ENCODE data around the gene PLAAT5.

PLAAT5 gene

DNA sequence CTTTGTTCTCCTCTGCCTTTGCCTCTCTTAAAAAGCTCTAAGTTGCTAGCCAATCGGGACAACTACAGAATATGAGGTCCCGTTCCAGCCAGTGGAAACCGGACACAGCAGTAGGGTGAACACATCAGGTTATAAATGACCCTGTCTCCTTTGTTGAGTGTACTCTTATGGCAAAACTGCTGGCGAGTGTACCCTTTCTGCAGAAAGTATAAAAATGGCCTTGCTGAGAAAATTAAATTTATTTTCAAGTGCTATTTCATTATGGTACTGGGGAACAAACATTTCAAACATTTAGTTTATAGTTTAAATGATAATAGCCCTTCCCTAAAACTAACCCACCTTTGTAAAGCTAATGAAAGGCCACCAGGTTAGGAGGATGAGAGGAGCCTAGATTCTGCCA lies 8.9 kb upstream of the PLAAT5 start:
- Histone ChIP-seq H3K27me3 (ENCODE audit: control insufficient read depth, insufficient read depth, low read length) (no peaks in the 10 kb centered on the region), H3K4me3 (ENCODE audit: low read length) (no peak overlapping the region), H3K9me3 (ENCODE audit: control insufficient read depth, low read depth, low read length) (peaks cover 3% of the 10 kb centered on the region)

DNA sequence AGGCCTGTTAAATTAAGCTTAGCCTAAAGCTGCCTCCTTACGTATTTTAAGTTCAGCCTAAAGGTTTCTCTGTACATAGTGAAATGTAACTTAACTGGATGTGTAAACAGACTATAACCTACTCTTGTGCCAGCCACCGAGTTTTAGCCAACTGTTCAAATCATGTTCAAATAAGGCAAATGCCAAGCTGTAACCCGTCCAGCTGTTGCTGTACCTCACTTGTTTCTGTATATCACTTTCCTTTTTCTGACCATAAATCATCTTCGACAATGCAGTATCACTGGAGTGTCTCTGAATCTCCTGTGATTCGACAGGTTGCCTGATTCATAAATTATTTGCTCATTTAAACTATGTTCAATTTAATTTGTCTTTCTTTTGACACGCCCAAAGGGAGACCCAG lies 4.0 kb upstream of the PLAAT5 start:
- H3K9ac ChIP-seq (ENCODE audit: low read length): no peak overlapping the region
- no peak overlapping the region for H3K4me3 ChIP-seq (ENCODE audit: low read length)
- peaks cover under 1% of the 10 kb centered on the region for H3K4me1 ChIP-seq (ENCODE audit: control insufficient read depth, low read depth, low read length)
- peaks cover 3% of the 10 kb centered on the region for H3K9me3 ChIP-seq (ENCODE audit: control insufficient read depth, low read depth, low read length)
- H3K36me3 ChIP-seq (ENCODE audit: control insufficient read depth, low read depth, low read length): no peaks in the 10 kb centered on the region
- H3K27ac ChIP-seq (ENCODE audit: low read length): no peak overlapping the region
- H3K27me3 ChIP-seq (ENCODE audit: control insufficient read depth, insufficient read depth, low read length): peaks cover 17% of the 10 kb centered on the region

More for the DNA sequence above, 8.9 kb upstream of the PLAAT5 start:
- H3K4me1 ChIP-seq (ENCODE audit: control insufficient read depth, low read depth, low read length): peaks cover 19% of the 10 kb centered on the region
- H3K9ac ChIP-seq (ENCODE audit: low read length): no peak overlapping the region
- H3K27ac ChIP-seq (ENCODE audit: low read length): no peak overlapping the region
- no peaks in the 10 kb centered on the region for H3K36me3 ChIP-seq (ENCODE audit: control insufficient read depth, low read depth, low read length)

DNA sequence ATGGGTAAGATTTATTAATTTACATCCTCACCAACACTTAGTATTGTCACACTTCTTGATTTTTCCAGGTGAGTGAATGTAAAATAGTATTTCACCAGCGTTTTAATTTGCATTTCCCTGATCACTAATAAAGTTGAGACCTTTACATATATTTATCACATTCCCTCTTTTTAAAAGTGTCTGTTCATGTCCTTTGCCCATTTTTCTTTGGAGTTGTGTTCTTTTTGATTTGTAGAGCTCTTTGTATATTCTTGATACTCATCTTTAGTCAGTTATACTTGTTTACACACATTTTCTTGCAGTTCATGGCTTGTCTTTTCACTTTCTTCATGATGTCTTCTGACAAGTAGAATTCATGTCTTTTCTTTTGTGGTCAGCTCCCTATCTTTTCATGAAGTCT lies 2.2 kb upstream of the PLAAT5 start:
- Histone ChIP-seq H3K27ac (ENCODE audit: low read length) (no peak overlapping the region), H3K9me3 (ENCODE audit: control insufficient read depth, low read depth, low read length) (no peaks in the 10 kb centered on the region), H3K36me3 (ENCODE audit: control insufficient read depth, low read depth, low read length) (no peaks in the 10 kb centered on the region), H3K27me3 (ENCODE audit: control insufficient read depth, insufficient read depth, low read length) (peaks cover 24% of the 10 kb centered on the region), H3K4me1 (ENCODE audit: control insufficient read depth, low read depth, low read length) (peaks cover 11% of the 10 kb centered on the region), H3K4me3 (ENCODE audit: low read length) (no peak overlapping the region), H3K9ac (ENCODE audit: low read length) (no peak overlapping the region)

DNA sequence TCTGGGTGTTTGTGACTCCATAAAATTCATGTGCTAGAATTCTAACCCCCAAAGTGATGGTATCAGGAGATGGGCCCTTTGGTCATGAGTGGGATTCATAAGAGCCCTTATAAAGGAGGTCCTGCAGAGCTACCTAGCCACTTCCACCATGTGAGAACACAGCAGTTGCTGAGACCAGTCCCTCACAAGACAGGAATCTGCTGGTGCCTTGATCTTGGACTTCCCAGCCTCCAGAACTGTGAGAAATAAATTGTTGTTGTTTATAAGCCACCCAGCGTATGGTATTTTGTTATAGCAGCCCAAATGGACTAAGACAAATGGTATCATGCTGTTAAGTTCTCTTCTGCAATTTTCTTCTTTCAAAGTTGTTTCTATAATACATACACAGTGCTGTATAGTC lies 1.5 kb upstream of the PLAAT5 start:
- H3K9ac ChIP-seq (ENCODE audit: low read length): no peak overlapping the region
- H3K4me3 ChIP-seq (ENCODE audit: low read length): no peak overlapping the region
- H3K27ac ChIP-seq (ENCODE audit: low read length): no peak overlapping the region
- H3K36me3 ChIP-seq (ENCODE audit: control insufficient read depth, low read depth, low read length): no peaks in the 10 kb centered on the region
- H3K27me3 ChIP-seq (ENCODE audit: control insufficient read depth, insufficient read depth, low read length): peaks cover 24% of the 10 kb centered on the region
- H3K9me3 ChIP-seq (ENCODE audit: control insufficient read depth, low read depth, low read length): no peaks in the 10 kb centered on the region
- H3K4me1 ChIP-seq (ENCODE audit: control insufficient read depth, low read depth, low read length): peaks cover 11% of the 10 kb centered on the region

DNA sequence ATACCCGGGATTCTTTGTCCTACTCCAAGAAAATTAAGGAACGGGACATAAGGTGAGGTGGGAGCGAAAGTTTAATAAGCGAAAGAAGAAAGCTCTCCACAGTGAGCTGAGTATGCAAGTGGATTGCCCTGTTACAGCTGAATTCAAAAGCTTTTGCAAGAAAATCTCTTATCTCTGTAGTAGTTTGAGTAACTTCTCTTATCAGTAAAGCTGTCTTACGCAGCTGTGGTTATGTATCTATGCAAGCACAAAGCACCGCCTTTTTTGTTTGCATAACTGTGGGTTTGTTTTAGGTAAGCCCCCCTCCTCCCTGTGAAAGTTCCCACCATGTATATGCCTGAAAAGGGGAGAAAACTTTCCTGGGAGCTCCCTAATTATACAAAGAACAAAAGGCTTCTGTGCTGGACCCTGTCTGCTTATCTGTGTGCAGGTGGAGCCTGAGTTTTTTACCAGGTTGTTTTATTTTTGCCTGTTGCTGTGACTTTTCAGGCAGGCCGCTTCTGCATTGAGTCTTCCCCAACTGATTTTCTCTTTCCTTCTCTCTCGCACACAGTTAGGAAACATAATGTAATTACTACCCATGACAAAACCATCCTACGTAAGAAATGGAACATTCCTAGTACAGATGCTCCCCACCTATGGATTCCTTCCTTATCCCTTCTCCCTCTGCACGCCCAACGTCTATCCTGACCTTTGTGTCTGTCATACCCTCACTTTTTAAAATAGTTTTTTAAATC lies 837 bp upstream of the PLAAT5 start:
- H3K36me3 ChIP-seq (ENCODE audit: control insufficient read depth, low read depth, low read length): no peaks in the 10 kb centered on the region
- no peak overlapping the region for H3K9ac ChIP-seq (ENCODE audit: low read length)
- H3K27me3 ChIP-seq (ENCODE audit: control insufficient read depth, insufficient read depth, low read length): peaks cover 24% of the 10 kb centered on the region
- H3K27ac ChIP-seq (ENCODE audit: low read length): no peak overlapping the region
- no peaks in the 10 kb centered on the region for H3K9me3 ChIP-seq (ENCODE audit: control insufficient read depth, low read depth, low read length)
- peaks cover 11% of the 10 kb centered on the region for H3K4me1 ChIP-seq (ENCODE audit: control insufficient read depth, low read depth, low read length)
- peak overlapping the region; percentile 45 for H3K4me3 ChIP-seq (ENCODE audit: low read length)

DNA sequence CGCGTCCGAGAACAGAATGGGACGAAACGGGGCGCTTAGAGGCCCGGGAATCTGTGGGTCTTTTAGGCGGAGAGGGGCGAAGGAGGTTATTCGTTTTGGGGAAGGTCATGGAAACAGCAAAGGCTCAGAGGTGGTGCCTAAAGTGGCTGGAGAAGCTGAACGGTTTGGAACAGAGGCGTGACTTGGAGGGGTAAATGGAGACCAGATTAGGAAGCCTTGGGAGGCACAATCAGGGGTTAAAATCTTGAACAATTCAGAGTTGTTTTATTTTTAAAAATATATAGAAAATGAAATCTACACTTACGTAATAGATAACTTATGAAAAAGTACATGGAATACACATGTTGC lies 247 bp upstream of the PLAAT5 start:
- Histone ChIP-seq H3K4me1 (ENCODE audit: control insufficient read depth, low read depth, low read length) (peaks cover 11% of the 10 kb centered on the region), H3K9ac (ENCODE audit: low read length) (peak overlapping the region; percentile 28), H3K9me3 (ENCODE audit: control insufficient read depth, low read depth, low read length) (no peaks in the 10 kb centered on the region), H3K27me3 (ENCODE audit: control insufficient read depth, insufficient read depth, low read length) (peaks cover 24% of the 10 kb centered on the region), H3K36me3 (ENCODE audit: control insufficient read depth, low read depth, low read length) (no peaks in the 10 kb centered on the region), H3K4me3 (ENCODE audit: low read length) (peak overlapping the region; percentile 45), H3K27ac (ENCODE audit: low read length) (no peak overlapping the region)

DNA sequence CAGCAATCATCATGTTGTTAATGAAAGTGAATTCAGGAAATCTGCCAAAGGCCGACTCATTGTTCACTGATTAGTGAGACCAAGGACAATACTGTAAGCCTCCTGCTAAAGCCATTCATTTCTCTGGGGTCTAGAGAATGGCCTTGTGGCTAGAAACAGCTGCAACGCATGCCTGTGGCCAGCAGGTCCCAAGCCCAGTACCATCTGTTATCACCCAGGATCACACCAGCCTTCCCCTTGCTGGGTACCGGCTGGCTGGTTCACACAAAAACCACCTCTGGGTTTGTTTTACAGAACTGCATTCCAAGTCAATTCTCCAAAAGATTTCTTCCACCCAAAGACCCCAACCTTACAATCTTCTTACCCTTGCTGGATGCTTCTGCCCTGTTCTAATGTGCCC lies 1.1 kb downstream of the PLAAT5 start:
- Histone ChIP-seq H3K27ac (ENCODE audit: low read length) (no peak overlapping the region), H3K4me3 (ENCODE audit: low read length) (no peak overlapping the region), H3K27me3 (ENCODE audit: control insufficient read depth, insufficient read depth, low read length) (peaks cover 24% of the 10 kb centered on the region), H3K36me3 (ENCODE audit: control insufficient read depth, low read depth, low read length) (no peaks in the 10 kb centered on the region), H3K9me3 (ENCODE audit: control insufficient read depth, low read depth, low read length) (no peaks in the 10 kb centered on the region), H3K4me1 (ENCODE audit: control insufficient read depth, low read depth, low read length) (peaks cover 11% of the 10 kb centered on the region), H3K9ac (ENCODE audit: low read length) (peak overlapping the region; percentile 21)

DNA sequence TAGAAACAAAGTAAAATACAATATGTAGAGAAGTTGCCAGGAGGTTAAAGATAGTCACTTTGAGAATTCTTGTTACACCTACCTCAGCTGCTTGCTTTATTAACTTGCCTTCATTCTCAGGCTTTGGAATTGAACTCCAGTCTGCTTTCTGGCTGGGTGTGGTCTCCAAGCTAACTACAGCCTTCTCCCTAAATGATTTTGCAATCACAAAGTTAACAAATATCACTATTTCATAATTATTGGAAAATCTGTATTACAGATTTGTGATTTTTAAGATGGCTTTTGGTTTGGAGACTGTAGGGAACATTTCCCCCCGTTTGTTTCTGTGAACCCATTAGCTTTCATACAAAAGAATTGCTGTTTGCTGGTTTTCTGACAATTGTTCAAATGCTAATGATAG lies 2.2 kb downstream of the PLAAT5 start:
- Histone ChIP-seq H3K27ac (ENCODE audit: low read length) (no peak overlapping the region), H3K4me3 (ENCODE audit: low read length) (no peak overlapping the region), H3K9me3 (ENCODE audit: control insufficient read depth, low read depth, low read length) (no peaks in the 10 kb centered on the region), H3K27me3 (ENCODE audit: control insufficient read depth, insufficient read depth, low read length) (peaks cover 24% of the 10 kb centered on the region), H3K36me3 (ENCODE audit: control insufficient read depth, low read depth, low read length) (no peaks in the 10 kb centered on the region), H3K9ac (ENCODE audit: low read length) (no peak overlapping the region), H3K4me1 (ENCODE audit: control insufficient read depth, low read depth, low read length) (peaks cover 11% of the 10 kb centered on the region)

DNA sequence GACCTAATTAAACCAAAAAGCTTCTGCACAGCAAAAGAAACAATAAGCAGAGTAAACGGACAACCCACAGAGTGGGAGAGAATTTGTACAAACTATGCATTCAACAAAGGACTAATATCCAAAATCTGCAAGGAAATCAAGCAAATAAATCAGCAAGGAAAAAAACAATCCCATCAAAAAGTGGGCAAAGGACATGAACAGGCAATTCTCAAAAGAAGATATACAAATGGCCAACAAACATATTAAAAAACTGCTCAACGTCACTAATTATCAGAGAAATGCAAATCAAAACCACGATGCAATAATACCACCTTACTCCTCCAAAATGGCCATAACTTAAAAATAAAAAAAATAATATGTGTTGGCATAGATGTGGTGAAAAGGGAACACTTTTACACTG lies 5.2 kb downstream of the PLAAT5 start:
- no peaks in the 10 kb centered on the region for H3K36me3 ChIP-seq (ENCODE audit: control insufficient read depth, low read depth, low read length)
- no peak overlapping the region for H3K4me3 ChIP-seq (ENCODE audit: low read length)
- H3K27me3 ChIP-seq (ENCODE audit: control insufficient read depth, insufficient read depth, low read length): peaks cover 7% of the 10 kb centered on the region
- no peak overlapping the region for H3K9ac ChIP-seq (ENCODE audit: low read length)
- H3K27ac ChIP-seq (ENCODE audit: low read length): no peak overlapping the region
- peaks cover 11% of the 10 kb centered on the region for H3K4me1 ChIP-seq (ENCODE audit: control insufficient read depth, low read depth, low read length)
- no peaks in the 10 kb centered on the region for H3K9me3 ChIP-seq (ENCODE audit: control insufficient read depth, low read depth, low read length)

DNA sequence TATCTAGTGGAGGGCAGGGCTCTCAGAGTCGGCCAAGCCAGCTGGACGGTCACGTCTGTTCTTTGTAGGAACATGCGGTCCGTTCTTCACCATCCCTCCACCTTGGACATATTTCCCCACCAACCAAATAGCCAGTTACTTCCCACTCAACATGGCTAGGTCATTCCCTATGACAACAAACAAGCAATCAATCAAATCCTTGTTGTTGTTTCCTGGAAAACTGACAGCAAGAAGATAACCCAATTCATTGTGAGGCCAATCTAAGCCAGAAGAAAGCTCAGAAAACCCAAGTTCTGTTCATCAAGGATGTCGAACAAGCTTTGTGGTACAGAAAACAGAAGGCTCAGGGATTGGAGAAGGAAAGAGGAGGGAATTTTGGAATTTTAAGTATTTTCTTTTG lies 10.9 kb downstream of the PLAAT5 start:
- H3K27me3 ChIP-seq (ENCODE audit: control insufficient read depth, insufficient read depth, low read length): no peaks in the 10 kb centered on the region
- no peak overlapping the region for H3K9ac ChIP-seq (ENCODE audit: low read length)
- no peaks in the 10 kb centered on the region for H3K36me3 ChIP-seq (ENCODE audit: control insufficient read depth, low read depth, low read length)
- no peak overlapping the region for H3K4me3 ChIP-seq (ENCODE audit: low read length)
- peaks cover 7% of the 10 kb centered on the region for H3K9me3 ChIP-seq (ENCODE audit: control insufficient read depth, low read depth, low read length)
- H3K27ac ChIP-seq (ENCODE audit: low read length): no peak overlapping the region
- H3K4me1 ChIP-seq (ENCODE audit: control insufficient read depth, low read depth, low read length): no peaks in the 10 kb centered on the region

DNA sequence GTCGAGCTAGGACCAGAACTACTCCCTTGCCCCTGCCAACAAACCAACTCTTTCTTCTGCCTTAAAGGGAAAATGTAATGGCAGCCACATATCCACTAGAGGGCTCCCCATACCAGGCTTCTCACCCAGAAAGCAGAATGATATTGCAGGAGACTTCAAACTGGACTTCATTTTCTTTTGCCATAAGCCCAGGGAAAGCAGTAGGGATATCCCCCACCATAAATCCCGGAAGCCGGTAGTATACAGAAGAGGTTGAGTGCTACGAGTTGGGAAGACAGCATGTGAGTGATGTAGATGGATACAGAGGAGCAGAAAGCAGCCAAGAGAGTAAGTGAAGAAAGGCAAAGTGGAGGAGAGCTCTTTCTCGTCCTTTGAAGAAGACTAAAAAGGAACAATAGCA lies 12.1 kb downstream of the PLAAT5 start:
- Histone ChIP-seq H3K9ac (ENCODE audit: low read length) (no peak overlapping the region), H3K27ac (ENCODE audit: low read length) (no peak overlapping the region), H3K27me3 (ENCODE audit: control insufficient read depth, insufficient read depth, low read length) (no peaks in the 10 kb centered on the region), H3K4me1 (ENCODE audit: control insufficient read depth, low read depth, low read length) (no peaks in the 10 kb centered on the region), H3K4me3 (ENCODE audit: low read length) (no peak overlapping the region), H3K36me3 (ENCODE audit: control insufficient read depth, low read depth, low read length) (no peaks in the 10 kb centered on the region), H3K9me3 (ENCODE audit: control insufficient read depth, low read depth, low read length) (peaks cover 7% of the 10 kb centered on the region)

DNA sequence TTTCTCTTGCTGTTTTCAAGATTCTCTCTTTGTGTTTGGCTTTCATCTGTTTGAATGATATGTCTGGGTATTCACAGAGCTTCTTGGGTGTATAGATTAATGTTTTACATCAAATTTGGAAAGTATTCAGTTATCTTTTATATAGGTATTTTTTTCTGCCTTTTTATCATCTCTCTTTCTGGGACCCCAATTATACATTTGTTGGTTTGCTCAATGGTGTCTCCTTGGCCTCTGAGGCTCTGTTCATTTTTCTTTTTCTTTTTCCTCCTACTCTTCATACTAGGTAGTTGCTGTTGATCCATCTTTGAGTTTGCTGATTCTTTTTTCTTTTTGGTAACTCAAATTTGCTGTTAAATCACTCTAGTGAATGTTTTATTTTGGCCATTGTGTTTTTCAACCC lies 14.3 kb downstream of the PLAAT5 start:
- H3K4me3 ChIP-seq (ENCODE audit: low read length): no peak overlapping the region
- H3K27me3 ChIP-seq (ENCODE audit: control insufficient read depth, insufficient read depth, low read length): no peaks in the 10 kb centered on the region
- no peaks in the 10 kb centered on the region for H3K36me3 ChIP-seq (ENCODE audit: control insufficient read depth, low read depth, low read length)
- H3K27ac ChIP-seq (ENCODE audit: low read length): no peak overlapping the region
- H3K9ac ChIP-seq (ENCODE audit: low read length): no peak overlapping the region
- H3K4me1 ChIP-seq (ENCODE audit: control insufficient read depth, low read depth, low read length): no peaks in the 10 kb centered on the region
- H3K9me3 ChIP-seq (ENCODE audit: control insufficient read depth, low read depth, low read length): peaks cover 7% of the 10 kb centered on the region
